Neuronal stem cell (in vitro differentiated cells): ENCODE data around the gene SLC23A3.
A peak's percentile ranks its signal among the peaks of the same experiment; 100 is the strongest.

Experiments used
- DNase-seq: peaks from one replicate; pipeline ENCODE4 v3.0.0-alpha.2; 2013; ENCODE audit warnings: low spot score
- H2AFZ ChIP-seq: one replicate; pipeline ENCODE4 v1.6.1; 2013; ENCODE audit warnings: mild to moderate bottlenecking, low read length, inconsistent platforms
- H2AK5ac ChIP-seq: 2 replicates; pipeline ENCODE4 v1.6.1; 2013; ENCODE audit warnings: low read depth, mild to moderate bottlenecking, inconsistent platforms, low read length, moderate library complexity, mixed read lengths
- H2BK120ac ChIP-seq: 2 replicates; pipeline ENCODE4 v1.6.1; 2013; ENCODE audit warnings: low read depth, mild to moderate bottlenecking, inconsistent platforms, low read length, moderate library complexity, mixed read lengths
- H2BK12ac ChIP-seq: one replicate; pipeline ENCODE4 v1.6.1; 2013; ENCODE audit warnings: low read length, inconsistent platforms
- H2BK15ac ChIP-seq: 2 replicates; pipeline ENCODE4 v1.6.1; 2013; ENCODE audit warnings: mild to moderate bottlenecking, low read length, inconsistent platforms, mixed read lengths
- H2BK5ac ChIP-seq: one replicate; pipeline ENCODE4 v1.6.1; 2013; ENCODE audit warnings: inconsistent platforms, mild to moderate bottlenecking, low read length, moderate library complexity
- H3K14ac ChIP-seq: one replicate; pipeline ENCODE4 v1.6.1; 2013; ENCODE audit warnings: low read length, inconsistent platforms
- H3K18ac ChIP-seq: 2 replicates; pipeline ENCODE4 v1.6.1; 2013; ENCODE audit warnings: low read length, inconsistent platforms
- H3K23ac ChIP-seq: 2 replicates; pipeline ENCODE4 v1.6.1; 2013; ENCODE audit warnings: low read depth, mild to moderate bottlenecking, mixed read lengths, low read length, inconsistent platforms; ENCODE audit not compliant: poor library complexity
- H3K27ac ChIP-seq: replicated peaks from 3 replicates; pipeline ENCODE4 v1.5.1; 2013; ENCODE audit warnings: low read length, inconsistent platforms
- H3K27me3 ChIP-seq, 3 experiments: 2 replicates each; pipeline ENCODE4 v1.6.1; 2013; ENCODE audit warnings: low read length in 3 of 3, mild to moderate bottlenecking in 2 of 3, inconsistent platforms in 1 of 3, low read depth in 1 of 3, mixed read lengths in 1 of 3, moderate library complexity in 1 of 3; ENCODE audit not compliant: control insufficient read depth in 3 of 3, insufficient read depth in 3 of 3
- H3K36me3 ChIP-seq, 2 donors: replicated peaks in 1 of 2; 2 replicates each; pipeline ENCODE4 v1.6.1; 2013; ENCODE audit warnings: low read length in 2 of 2; ENCODE audit not compliant: control insufficient read depth in 2 of 2, insufficient read depth in 2 of 2
- H3K4ac ChIP-seq: 2 replicates; pipeline ENCODE4 v1.6.1; 2013; ENCODE audit warnings: inconsistent platforms, mild to moderate bottlenecking, low read length, moderate library complexity
- H3K4me1 ChIP-seq, 2 donors: 1 replicate in 1 of 2; 2 replicates in 1 of 2; pipeline ENCODE4 v1.6.1; 2013; ENCODE audit warnings: low read length in 2 of 2, low read depth in 1 of 2; ENCODE audit not compliant: control insufficient read depth in 2 of 2, insufficient read depth in 1 of 2
- H3K4me2 ChIP-seq: one replicate; pipeline ENCODE4 v1.6.1; 2013; ENCODE audit warnings: mild to moderate bottlenecking, low read length, inconsistent platforms; ENCODE audit not compliant: insufficient read depth, poor library complexity, severe bottlenecking
- H3K4me3 ChIP-seq, 2 donors: 2 replicates each; pipeline ENCODE4 v1.5.1; 2013; ENCODE audit warnings: low read length in 2 of 2, mild to moderate bottlenecking in 2 of 2, inconsistent platforms in 1 of 2, moderate library complexity in 1 of 2
- H3K79me1 ChIP-seq: one replicate; pipeline ENCODE4 v1.6.1; 2013; ENCODE audit warnings: low read depth, mild to moderate bottlenecking, inconsistent platforms, low read length, moderate library complexity
- H3K9ac ChIP-seq: one replicate; pipeline ENCODE4 v1.6.1; 2013; ENCODE audit warnings: mild to moderate bottlenecking, low read depth, low read length, inconsistent platforms; ENCODE audit not compliant: poor library complexity
- H3K9me3 ChIP-seq, 2 donors: replicated peaks in 1 of 2; 2 replicates each; pipeline versions ENCODE3 to v1.6.1; 2013; ENCODE audit warnings: low read length in 2 of 2, mild to moderate bottlenecking in 2 of 2, inconsistent platforms in 1 of 2, low read depth in 1 of 2, mixed read lengths in 1 of 2, moderate library complexity in 1 of 2; ENCODE audit not compliant: control insufficient read depth in 2 of 2, insufficient read depth in 1 of 2
- H4K8ac ChIP-seq: one replicate; pipeline ENCODE4 v1.6.1; 2013; ENCODE audit warnings: low read depth, mild to moderate bottlenecking, inconsistent platforms, low read length, moderate library complexity
- H4K91ac ChIP-seq: one replicate; pipeline ENCODE4 v1.6.1; 2013; ENCODE audit warnings: low read length, low read depth, mild to moderate bottlenecking, inconsistent platforms; ENCODE audit not compliant: poor library complexity
- WGBS, 2 donors: extraction: QIAGEN DNeasy Blood & Tissue Kit; methylation state at CpG; one replicate each; pipeline ENCODE4 v1.1.7; 2013; ENCODE audit warnings: missing lambda C conversion rate in 2 of 2, mixed read lengths in 1 of 2; ENCODE audit not compliant: insufficient read length in 2 of 2, insufficient replicate concordance in 1 of 2; ENCODE audit errors: extremely low coverage in 2 of 2; 5-methylcytosine and 5-hydroxymethylcytosine counted together

SLC23A3 gene

DNA sequence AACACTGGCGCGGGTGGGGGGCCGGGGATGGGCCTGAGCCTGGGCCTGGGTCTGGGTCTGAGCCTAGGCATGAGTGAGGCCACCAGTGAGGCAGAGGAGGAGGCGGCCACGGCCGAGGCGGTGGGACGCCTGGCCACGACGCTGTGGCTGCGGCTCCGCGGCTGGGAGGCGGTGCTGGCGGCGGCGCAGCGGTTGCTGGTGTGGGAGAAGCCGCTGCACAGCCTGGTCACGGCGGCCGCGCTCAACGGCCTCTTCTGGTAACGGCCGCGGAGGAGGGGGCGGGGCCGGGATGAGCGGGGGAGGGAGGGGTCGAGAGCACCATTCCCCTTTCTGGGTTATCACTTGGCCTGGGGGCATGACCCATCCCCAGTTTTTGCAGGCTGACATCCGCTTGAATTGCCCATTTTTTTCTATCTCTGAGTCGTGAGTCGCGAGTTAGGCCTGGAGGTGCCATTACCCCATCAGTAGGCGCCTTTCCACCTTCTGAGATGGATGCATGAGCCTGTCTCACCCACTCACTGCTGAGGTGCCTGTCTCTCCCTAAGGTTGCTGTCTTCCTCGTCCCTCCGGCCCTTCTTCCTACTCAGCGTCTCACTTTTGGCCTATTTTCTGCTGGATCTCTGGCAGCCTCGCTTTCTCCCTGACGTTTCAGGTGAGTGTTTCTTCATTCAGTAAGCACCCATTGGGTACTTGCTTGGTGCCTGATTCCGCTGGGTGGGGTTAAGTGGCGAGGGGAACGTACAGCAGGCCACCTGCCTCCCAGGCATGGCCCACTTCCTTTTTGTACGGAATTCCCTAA, 8.7 kb upstream of the SLC23A3 start:
- Histone ChIP-seq H3K9ac (peak overlapping the region; percentile 99), H3K4me1 (peaks cover 8 to 9% of the 10 kb centered on the region in 2 donors), H2BK120ac (no peak overlapping the region), H2BK5ac (peak overlapping the region; percentile 1), H3K4ac (peak overlapping the region; percentile 80), H2BK12ac (no peak overlapping the region), H4K91ac (no peak overlapping the region), H3K14ac (no peak overlapping the region), H2AK5ac (no peak overlapping the region), H4K8ac (no peak overlapping the region), H3K36me3 (peaks cover 37 to 57% of the 10 kb centered on the region in 2 donors), H3K27me3 (no peaks in the 10 kb centered on the region), H2BK15ac (no peak overlapping the region), H3K27ac (peak overlapping the region; percentile 69), H3K18ac (peak overlapping the region; percentile 98), H2AFZ (peak overlapping the region; percentile 99), H3K9me3 (no peaks in the 10 kb centered on the region), H3K23ac (peak overlapping the region; percentile 94), H3K4me2 (peak overlapping the region; percentile 65), H3K79me1 (peaks cover 5% of the 10 kb centered on the region), H3K4me3 (peak overlapping the region; percentile 89 to 96)
- DNase-seq = peak; percentile 40
- WGBS, 2 donors = no CpG with 5 or more reads among the region's 45 CpGs

DNA sequence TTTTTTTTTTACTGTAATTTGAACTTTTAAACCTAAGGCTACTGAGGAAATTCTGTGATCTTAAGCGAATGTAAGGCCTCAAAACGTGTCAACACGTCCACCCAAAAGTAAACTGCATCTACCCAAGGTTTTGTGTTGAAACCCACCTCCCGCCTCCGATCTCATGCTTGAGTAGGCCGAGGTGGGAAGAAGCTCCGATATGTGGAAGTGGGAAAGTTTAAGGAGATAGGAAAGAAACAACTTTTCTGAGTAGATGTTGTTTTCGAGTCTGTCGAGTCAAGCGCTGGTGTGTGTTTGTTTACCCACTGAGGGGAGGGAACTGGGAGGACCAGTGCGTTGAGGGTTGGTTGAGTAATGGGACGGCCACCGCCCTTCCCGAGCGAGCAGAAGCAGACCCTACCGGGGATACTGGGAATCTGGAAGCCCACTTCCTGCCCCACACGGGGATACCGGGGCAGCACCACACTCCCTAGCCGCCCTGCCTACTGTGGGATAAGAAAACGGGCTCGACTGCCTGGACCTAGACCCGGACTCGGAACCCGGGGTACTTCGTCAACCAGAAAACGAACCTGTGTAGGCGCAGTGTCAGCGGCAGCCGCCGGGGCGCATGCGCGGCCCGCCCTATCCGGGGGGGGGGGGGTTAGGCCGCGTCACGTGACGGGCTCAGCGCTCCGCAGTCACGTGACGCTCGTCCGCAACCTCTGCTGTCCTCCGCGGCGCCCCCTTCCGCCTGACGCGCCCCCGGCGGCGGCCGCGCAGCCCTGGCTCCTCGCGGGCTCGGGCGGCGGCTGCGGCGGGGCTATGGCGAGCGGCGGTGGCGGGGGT, 7.9 kb upstream of the SLC23A3 start, which contains the start of gene RETREG2:
RETREG2 (plus strand) TSS at position 724 of the 825 bp plus-strand sequence; CDS start at position 802, 78 bp downstream.
- peaks cover 34 to 57% of the 10 kb centered on the region in 2 donors for H3K36me3 ChIP-seq
- no peaks in the 10 kb centered on the region for H3K27me3 ChIP-seq
- H2BK15ac ChIP-seq = no peak within 1 kb of the TSS
- no peak within 1 kb of the TSS for H2BK12ac ChIP-seq
- H4K91ac ChIP-seq = no peak within 1 kb of the TSS
- H3K79me1 ChIP-seq = peaks cover 5% of the 10 kb centered on the region
- peak within 1 kb of the TSS; percentile 99 for H2AFZ ChIP-seq
- peak within 1 kb of the TSS; percentile 94 for H3K23ac ChIP-seq
- H3K9me3 ChIP-seq = no peaks in the 10 kb centered on the region
- H3K4me2 ChIP-seq = peak within 1 kb of the TSS; percentile 91
- peak within 1 kb of the TSS; percentile 99 for H3K9ac ChIP-seq
- H2BK5ac ChIP-seq = peak within 1 kb of the TSS; percentile 85
- peak within 1 kb of the TSS; percentile 80 for H3K4ac ChIP-seq
- H3K14ac ChIP-seq = peak within 1 kb of the TSS; percentile 76
- no peak within 1 kb of the TSS for H2AK5ac ChIP-seq
- peak within 1 kb of the TSS; percentile 98 for H3K18ac ChIP-seq
- H3K4me3 ChIP-seq = peak within 1 kb of the TSS; percentile 89 to 97
- DNase-seq = peak; percentile 87
- H2BK120ac ChIP-seq = no peak within 1 kb of the TSS
- H3K27ac ChIP-seq = peak within 1 kb of the TSS; percentile 84
- WGBS, 2 donors = no CpG with 5 or more reads among the region's 67 CpGs
- H4K8ac ChIP-seq = no peak within 1 kb of the TSS
- H3K4me1 ChIP-seq = peaks cover 8 to 9% of the 10 kb centered on the region in 2 donors

DNA sequence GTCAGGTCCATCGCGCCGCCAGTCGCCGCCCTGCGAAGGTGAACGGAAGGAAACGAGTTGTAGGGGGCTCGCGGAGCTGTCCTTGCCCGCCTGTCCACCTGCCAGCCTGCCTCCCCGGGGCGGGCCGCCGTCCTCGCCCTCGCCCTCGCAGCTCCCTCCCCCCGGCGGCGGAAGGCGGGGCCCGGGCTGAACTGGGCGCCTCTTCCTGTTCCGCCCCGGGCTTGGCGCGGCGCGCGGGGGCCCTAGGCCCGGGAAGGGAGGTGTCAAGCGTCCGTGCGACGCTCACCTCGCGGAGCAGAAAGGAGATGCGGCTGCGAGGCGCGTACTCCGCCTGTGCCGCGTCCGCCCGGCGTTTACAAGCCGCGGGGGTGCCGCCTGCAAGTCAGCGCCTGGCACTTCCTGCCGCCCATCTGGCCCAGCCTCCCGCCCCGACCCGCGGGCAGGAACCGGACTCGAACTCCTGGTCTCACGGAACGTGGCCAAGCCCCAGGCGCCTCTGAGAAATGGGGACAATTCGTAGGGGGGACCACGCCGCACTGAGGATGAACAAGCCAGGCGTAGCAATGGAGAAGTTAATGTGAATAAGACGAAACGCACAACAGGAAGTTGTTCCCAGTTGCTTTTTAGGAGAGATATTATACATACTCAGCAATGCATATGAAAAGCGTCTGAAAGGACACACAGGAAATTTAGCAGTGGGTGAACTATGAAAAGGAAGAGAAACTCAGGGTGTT, 7.2 kb upstream of the SLC23A3 start, which contains the start of gene CNPPD1:
CNPPD1 (minus strand) TSS at position 108 of the 734 bp plus-strand sequence; CDS start at position 11, 97 bp downstream.
- H3K27me3 ChIP-seq = no peaks in the 10 kb centered on the region
- H2AK5ac ChIP-seq = peak within 1 kb of the TSS; percentile 52
- no peaks in the 10 kb centered on the region for H3K9me3 ChIP-seq
- H2BK120ac ChIP-seq = no peak within 1 kb of the TSS
- H2BK15ac ChIP-seq = peak within 1 kb of the TSS; percentile 65
- H3K9ac ChIP-seq = peak within 1 kb of the TSS; percentile 93
- peaks cover 8 to 9% of the 10 kb centered on the region in 2 donors for H3K4me1 ChIP-seq
- H3K18ac ChIP-seq = peak within 1 kb of the TSS; percentile 97
- peak within 1 kb of the TSS; percentile 49 for H2BK12ac ChIP-seq
- H3K27ac ChIP-seq = peak within 1 kb of the TSS; percentile 84
- no peak within 1 kb of the TSS for H4K8ac ChIP-seq
- H3K4ac ChIP-seq = peak within 1 kb of the TSS; percentile 53
- H2AFZ ChIP-seq = peak within 1 kb of the TSS; percentile 99
- H3K79me1 ChIP-seq = peaks cover 5% of the 10 kb centered on the region
- H2BK5ac ChIP-seq = peak within 1 kb of the TSS; percentile 85
- peak within 1 kb of the TSS; percentile 89 to 97 for H3K4me3 ChIP-seq
- H3K14ac ChIP-seq = peak within 1 kb of the TSS; percentile 76
- H4K91ac ChIP-seq = no peak within 1 kb of the TSS
- H3K36me3 ChIP-seq = peaks cover 31 to 55% of the 10 kb centered on the region in 2 donors
- no CpG with 5 or more reads among the region's 69 CpGs for WGBS, 2 donors
- H3K23ac ChIP-seq = peak within 1 kb of the TSS; percentile 94
- peak; percentile 74 for DNase-seq
- H3K4me2 ChIP-seq = peak within 1 kb of the TSS; percentile 91
